Measurements from ENCODE around the gene WRAP53.

Gene WRAP53

DNA sequence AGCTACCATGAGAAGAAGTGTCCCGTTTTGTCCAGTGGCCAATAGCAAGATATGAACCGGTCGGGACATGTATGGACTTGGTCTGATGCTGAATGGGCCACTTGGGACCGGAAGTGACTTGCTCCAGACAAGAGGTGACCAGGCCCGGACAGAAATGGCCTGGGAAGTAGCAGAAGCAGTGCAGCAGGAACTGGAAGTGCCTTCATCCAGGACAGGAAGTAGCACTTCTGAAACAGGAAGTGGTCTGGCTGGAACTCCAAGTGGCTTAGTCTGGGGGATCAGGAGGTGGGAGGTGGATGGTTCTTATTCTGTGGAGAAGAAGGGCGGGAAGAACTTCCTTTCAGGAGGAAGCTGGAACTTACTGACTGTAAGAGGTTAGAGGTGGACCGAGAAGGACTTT lies 22.0 kb downstream of the WRAP53 start:
- H3K4me3 ChIP-seq, result no peak overlapping the region
- H3K9ac ChIP-seq (ENCODE audit: insufficient read length), result no peak overlapping the region
- H3K9me3 ChIP-seq (ENCODE audit: low read depth, low read length), result no peaks in the 10 kb centered on the region
- DNase-seq (ENCODE audit: low read depth, low spot score), result no peak
- H3K27ac ChIP-seq, result no peak overlapping the region
- TF ChIP-seq FOXP2 (optimal IDR thresholded peaks at IDR 0.05; ENCODE audit: control extremely low read depth, extremely low read length, insufficient read depth) (no peak), EZH2 (IDR thresholded peaks at IDR 0.05) (no peak), POLR2AphosphoS5 (IDR thresholded peaks at IDR 0.05; ENCODE audit: borderline replicate concordance, low read depth, low read length) (no peak)
- H3K36me3 ChIP-seq (ENCODE audit: insufficient read depth, low read length), result no peaks in the 10 kb centered on the region

- TF ChIP-seq EZH2 (IDR thresholded peaks at IDR 0.05) (no peak), FOXP2 (optimal IDR thresholded peaks at IDR 0.05; ENCODE audit: control extremely low read depth, extremely low read length, insufficient read depth) (no peak), POLR2AphosphoS5 (IDR thresholded peaks at IDR 0.05; ENCODE audit: borderline replicate concordance, low read depth, low read length) (no peak)
- Histone ChIP-seq H3K9ac (ENCODE audit: insufficient read length) (no peak overlapping the region), H3K27ac (no peak overlapping the region), H3K9me3 (ENCODE audit: low read depth, low read length) (no peaks in the 10 kb centered on the region), H3K36me3 (ENCODE audit: insufficient read depth, low read length) (no peaks in the 10 kb centered on the region), H3K4me3 (no peak overlapping the region)
- no peak for DNase-seq (ENCODE audit: low read depth, low spot score)
Observed at GRCh38 chr17:7711051-7711755, 22.9 kb downstream of the WRAP53 start.

GRCh38 chr17:7712111-7712771 lies 24.0 kb downstream of the WRAP53 start:
- DNase-seq (ENCODE audit: low read depth, low spot score), result no peak
- no peak for TF ChIP-seq EZH2 (IDR thresholded peaks at IDR 0.05)
- TF ChIP-seq POLR2AphosphoS5 (IDR thresholded peaks at IDR 0.05; ENCODE audit: borderline replicate concordance, low read depth, low read length), result no peak
- no peak for TF ChIP-seq FOXP2 (optimal IDR thresholded peaks at IDR 0.05; ENCODE audit: control extremely low read depth, extremely low read length, insufficient read depth)
- Histone ChIP-seq H3K36me3 (ENCODE audit: insufficient read depth, low read length) (no peaks in the 10 kb centered on the region), H3K4me3 (no peak overlapping the region), H3K9ac (ENCODE audit: insufficient read length) (no peak overlapping the region), H3K27ac (no peak overlapping the region), H3K9me3 (ENCODE audit: low read depth, low read length) (no peaks in the 10 kb centered on the region)

- no peak for DNase-seq (ENCODE audit: low read depth, low spot score)
- H3K4me3 ChIP-seq, result no peak overlapping the region
- H3K9ac ChIP-seq (ENCODE audit: insufficient read length), result no peak overlapping the region
- H3K27ac ChIP-seq, result no peak overlapping the region
- H3K36me3 ChIP-seq (ENCODE audit: insufficient read depth, low read length), result no peaks in the 10 kb centered on the region
- TF ChIP-seq FOXP2 (optimal IDR thresholded peaks at IDR 0.05; ENCODE audit: control extremely low read depth, extremely low read length, insufficient read depth), result no peak
- TF ChIP-seq EZH2 (IDR thresholded peaks at IDR 0.05), result no peak
- TF ChIP-seq POLR2AphosphoS5 (IDR thresholded peaks at IDR 0.05; ENCODE audit: borderline replicate concordance, low read depth, low read length), result no peak
- no peaks in the 10 kb centered on the region for H3K9me3 ChIP-seq (ENCODE audit: low read depth, low read length)
Observed at GRCh38 chr17:7713782-7714181, 25.5 kb downstream of the WRAP53 start.

DNA sequence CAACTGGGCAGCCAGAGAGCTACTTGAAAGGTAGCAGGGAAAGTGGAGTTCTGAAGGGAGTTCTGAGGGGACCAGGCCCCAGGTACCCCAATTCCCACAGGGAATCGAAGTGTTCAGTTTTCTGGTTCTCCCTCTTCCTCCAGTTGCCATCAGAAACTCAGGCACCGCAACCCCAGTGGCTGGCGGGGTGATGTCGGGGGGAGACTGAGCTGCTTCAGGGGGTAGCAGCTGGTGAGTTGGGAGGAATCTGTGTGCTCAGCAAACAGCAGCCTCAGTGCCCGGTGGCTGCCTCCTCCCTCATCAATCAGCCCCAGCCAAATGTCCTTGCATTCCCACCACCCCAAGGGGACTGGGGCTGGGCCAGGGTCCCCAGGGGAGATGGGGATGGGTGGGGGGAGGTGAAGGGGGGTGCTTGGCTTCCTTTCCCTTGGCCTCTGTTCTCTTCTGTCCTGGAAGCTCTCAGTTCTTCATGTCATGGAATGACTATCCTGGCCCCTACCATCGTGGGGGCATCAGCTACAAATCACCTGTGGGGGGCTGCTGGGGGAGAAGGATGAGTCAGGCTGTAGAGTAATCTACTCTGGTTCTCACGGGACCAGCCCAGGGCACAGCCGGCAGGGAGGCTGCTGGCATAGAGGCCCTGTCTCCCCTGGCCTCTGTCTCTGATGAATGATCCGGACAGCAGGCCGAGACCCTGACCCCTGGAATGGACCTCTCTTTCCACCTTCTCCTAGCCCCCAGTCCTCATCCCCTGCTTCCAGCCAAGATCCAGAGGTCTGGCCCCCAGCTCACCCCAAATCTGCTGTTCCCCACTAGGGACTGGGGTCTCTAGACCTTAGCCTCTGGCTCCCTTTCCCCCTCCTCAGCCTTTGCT lies 26.7 kb downstream of the WRAP53 start:
- no peaks in the 10 kb centered on the region for H3K36me3 ChIP-seq (ENCODE audit: insufficient read depth, low read length)
- no peak for TF ChIP-seq POLR2AphosphoS5 (IDR thresholded peaks at IDR 0.05; ENCODE audit: borderline replicate concordance, low read depth, low read length)
- TF ChIP-seq FOXP2 (optimal IDR thresholded peaks at IDR 0.05; ENCODE audit: control extremely low read depth, extremely low read length, insufficient read depth), result no peak
- no peak overlapping the region for H3K9ac ChIP-seq (ENCODE audit: insufficient read length)
- no peak overlapping the region for H3K27ac ChIP-seq
- no peaks in the 10 kb centered on the region for H3K9me3 ChIP-seq (ENCODE audit: low read depth, low read length)
- DNase-seq (ENCODE audit: low read depth, low spot score), result no peak
- H3K4me3 ChIP-seq, result no peak overlapping the region

- H3K9me3 ChIP-seq (ENCODE audit: low read depth, low read length), result no peaks in the 10 kb centered on the region
- peak overlapping the region; percentile 97 for H3K4me3 ChIP-seq
- peak overlapping the region; percentile 28 for H3K9ac ChIP-seq (ENCODE audit: insufficient read length)
- no peaks in the 10 kb centered on the region for H3K36me3 ChIP-seq (ENCODE audit: insufficient read depth, low read length)
- no peak overlapping the region for H3K27ac ChIP-seq
- no peak for TF ChIP-seq FOXP2 (optimal IDR thresholded peaks at IDR 0.05; ENCODE audit: control extremely low read depth, extremely low read length, insufficient read depth)
- no peak for TF ChIP-seq POLR2AphosphoS5 (IDR thresholded peaks at IDR 0.05; ENCODE audit: borderline replicate concordance, low read depth, low read length)
- no peak for TF ChIP-seq EZH2 (IDR thresholded peaks at IDR 0.05)
- no peak for DNase-seq (ENCODE audit: low read depth, low spot score)
Observed at GRCh38 chr17:7715936-7716886, 27.9 kb downstream of the WRAP53 start.

GRCh38 chr17:7716901-7717755 lies 28.9 kb downstream of the WRAP53 start, which contains the start of gene DNAH2:
Gene DNAH2 (plus strand): TSS chr17:7717744. CDS start chr17:7719735, 1,991 bp downstream.
- Histone ChIP-seq H3K9me3 (ENCODE audit: low read depth, low read length) (no peaks in the 10 kb centered on the region), H3K36me3 (ENCODE audit: insufficient read depth, low read length) (no peaks in the 10 kb centered on the region), H3K4me3 (peak within 1 kb of the TSS; percentile 97), H3K9ac (ENCODE audit: insufficient read length) (peak within 1 kb of the TSS; percentile 77), H3K27ac (no peak within 1 kb of the TSS; the same call in 1 of the 2 replicates)
- no peak for DNase-seq (ENCODE audit: low read depth, low spot score)
- TF ChIP-seq POLR2AphosphoS5 (IDR thresholded peaks at IDR 0.05; ENCODE audit: borderline replicate concordance, low read depth, low read length), result peak; percentile 36; the same call in 1 of the 2 replicates
- no peak for TF ChIP-seq EZH2 (IDR thresholded peaks at IDR 0.05)

Measured in SK-N-MC (cell line).